Body of pancreas (tissue), 4 donors: ENCODE measurements around the gene AFF4.

Experiments used
- POLR2A ChIP-seq, 3 donors: fragments of 450-650 bp; IDR thresholded peaks; one replicate each; pipeline ENCODE4 v1.6.1; 2016; ENCODE audit warnings: antibody characterized with exemption in 3 of 3, mild to moderate bottlenecking in 2 of 3
- TF ChIP-seq, protein P1 (sequence below), 7 experiments: fragments of 450-650 bp in 4 of 7; fragments of 200-600 bp in 3 of 7; sonication (generic) in 3 of 7; IDR thresholded peaks; one replicate each; pipeline ENCODE4 v1.5.1; 2016 to 2019; ENCODE audit warnings: antibody characterized with exemption in 7 of 7

- TF ChIP-seq, protein P1, sequence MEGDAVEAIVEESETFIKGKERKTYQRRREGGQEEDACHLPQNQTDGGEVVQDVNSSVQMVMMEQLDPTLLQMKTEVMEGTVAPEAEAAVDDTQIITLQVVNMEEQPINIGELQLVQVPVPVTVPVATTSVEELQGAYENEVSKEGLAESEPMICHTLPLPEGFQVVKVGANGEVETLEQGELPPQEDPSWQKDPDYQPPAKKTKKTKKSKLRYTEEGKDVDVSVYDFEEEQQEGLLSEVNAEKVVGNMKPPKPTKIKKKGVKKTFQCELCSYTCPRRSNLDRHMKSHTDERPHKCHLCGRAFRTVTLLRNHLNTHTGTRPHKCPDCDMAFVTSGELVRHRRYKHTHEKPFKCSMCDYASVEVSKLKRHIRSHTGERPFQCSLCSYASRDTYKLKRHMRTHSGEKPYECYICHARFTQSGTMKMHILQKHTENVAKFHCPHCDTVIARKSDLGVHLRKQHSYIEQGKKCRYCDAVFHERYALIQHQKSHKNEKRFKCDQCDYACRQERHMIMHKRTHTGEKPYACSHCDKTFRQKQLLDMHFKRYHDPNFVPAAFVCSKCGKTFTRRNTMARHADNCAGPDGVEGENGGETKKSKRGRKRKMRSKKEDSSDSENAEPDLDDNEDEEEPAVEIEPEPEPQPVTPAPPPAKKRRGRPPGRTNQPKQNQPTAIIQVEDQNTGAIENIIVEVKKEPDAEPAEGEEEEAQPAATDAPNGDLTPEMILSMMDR (IDR thresholded peaks at IDR 0.05) = no peak
- TF ChIP-seq POLR2A (IDR thresholded peaks at IDR 0.05) = no peak
Observed at GRCh38 chr5:132965120-132965519, 1.7 kb upstream of the AFF4 start.
